GM12878 (cell line): ENCODE measurements around the gene USP54. TPM values are rescaled to one million over a fixed set of nuclear protein-coding genes. Genes with fewer than 3 reads are reported as not detected.

Source experiments
- ATAC-seq: fragments of 200-7000 bp; cut with Tn5 transposase; 3 replicates; pipeline ENCODE4 v1.9.1; 2020; ENCODE audit warnings: mild to moderate bottlenecking, moderate library complexity
- BruUV-seq: library from RNA; stranded (reverse); fragments of 400-500 nt; replicated peaks from 2 replicates; lab custom pipeline; 2021; lab: Mats Ljungman, UMichigan
- CTCF ChIA-PET: fragments of 300-600 bp; sonication (Branson Sonifier 250); formaldehyde crosslinking; extraction: SDS; loops from one replicate; lab custom pipeline; 2021; ENCODE audit warnings: inconsistent platforms; lab: Yijun Ruan, JAX
- POLR2A ChIA-PET: fragments of 350-600 bp; formaldehyde crosslinking; extraction: SDS; loops from one replicate; lab custom pipeline; 2021; ENCODE audit warnings: inconsistent platforms; lab: Charles Lee
- RAD21 ChIA-PET: fragments of 300-600 bp; sonication (Branson Sonifier 250); formaldehyde crosslinking; loops from one replicate; lab custom pipeline; 2023; ENCODE audit warnings: antibody characterized with exemption; ENCODE audit not compliant: unreplicated experiment; lab: Charles Lee
- SMC1A ChIA-PET: fragments of 300-600 bp; sonication (Branson Sonifier 250); formaldehyde crosslinking; loops from one replicate; lab custom pipeline; 2023; ENCODE audit not compliant: unreplicated experiment, uncharacterized antibody; lab: Charles Lee
- DNase-seq: peaks from one replicate; pipeline ENCODE4 v3.0.0-alpha.2; 2011; ENCODE audit warnings: low read depth, low spot score
- FAIRE-seq: peaks from 3 replicates; lab custom pipeline; 2011; peaks lifted over from hg19 to GRCh38; lab: Jason Lieb, UNC
- H2AFZ ChIP-seq: 2 replicates; pipeline ENCODE4 v1.6.0; 2011; ENCODE audit warnings: low read depth, low read length, control low read depth; ENCODE audit not compliant: control insufficient read depth
- H3K27ac ChIP-seq: 2 replicates; pipeline ENCODE4 v1.5.1; 2011; ENCODE audit warnings: control low read depth; ENCODE audit not compliant: control insufficient read depth, insufficient read depth
- H3K27me3 ChIP-seq, 2 experiments: replicated peaks in 1 of 2; 2 replicates each; pipeline versions ENCODE4 v1.6.0 to v1.6.1; 2011; ENCODE audit warnings: low read length in 1 of 2; ENCODE audit not compliant: control insufficient read depth in 2 of 2, insufficient read depth in 2 of 2
- H3K36me3 ChIP-seq, 2 experiments: 2 replicates each; pipeline ENCODE4 v1.5.1; 2011; ENCODE audit warnings: low read length in 1 of 2; ENCODE audit not compliant: control insufficient read depth in 2 of 2, insufficient read depth in 2 of 2
- H3K4me1 ChIP-seq: 2 replicates; pipeline ENCODE4 v1.6.1; 2011; ENCODE audit warnings: mild to moderate bottlenecking, low read length, moderate library complexity, mixed read lengths; ENCODE audit not compliant: control insufficient read depth, insufficient read depth
- H3K4me2 ChIP-seq: 2 replicates; pipeline ENCODE4 v1.6.0; 2011; ENCODE audit warnings: control low read depth; ENCODE audit not compliant: control insufficient read depth, insufficient read depth
- H3K4me3 ChIP-seq: fragments of 200-600 bp; sonication (generic); 2 replicates; pipeline ENCODE4 v1.5.1; 2016
- H3K79me2 ChIP-seq: 2 replicates; pipeline ENCODE4 v1.6.0; 2011; ENCODE audit warnings: low read length; ENCODE audit not compliant: control insufficient read depth, insufficient read depth
- H3K9ac ChIP-seq: 2 replicates; pipeline ENCODE4 v1.8.0; 2011; ENCODE audit warnings: low read length, control low read depth, mixed read lengths; ENCODE audit not compliant: control insufficient read depth, insufficient read depth
- H3K9me3 ChIP-seq: replicated peaks from 3 replicates; pipeline ENCODE4 v1.5.1; 2011; ENCODE audit warnings: mild to moderate bottlenecking, low read length; ENCODE audit not compliant: control insufficient read depth, insufficient read depth
- H4K20me1 ChIP-seq: 2 replicates; pipeline ENCODE4 v1.6.0; 2011; ENCODE audit not compliant: control insufficient read depth, insufficient read depth
- BACH1 ChIP-seq: fragments of 450-650 bp; IDR thresholded peaks from 2 replicates; pipeline ENCODE4 v1.6.1; 2017; ENCODE audit warnings: mild to moderate bottlenecking, borderline replicate concordance
- BCL3 ChIP-seq: IDR thresholded peaks from 2 replicates; pipeline ENCODE4 v1.6.1; 2011; ENCODE audit warnings: borderline replicate concordance, low read depth, mild to moderate bottlenecking, moderate library complexity, low read length; ENCODE audit not compliant: insufficient read depth, poor library complexity, severe bottlenecking
- CEBPZ ChIP-seq: fragments of 150-350 bp; IDR thresholded peaks from 2 replicates; pipeline ENCODE4 v1.6.1; 2016; ENCODE audit warnings: low read depth, low read length
- CUX1 ChIP-seq: IDR thresholded peaks from 2 replicates; pipeline ENCODE4 v1.6.1; 2012; ENCODE audit warnings: improper control_type of control experiment, low read depth, low read length; ENCODE audit not compliant: insufficient replicate concordance
- JUNB ChIP-seq: IDR thresholded peaks from 2 replicates; pipeline ENCODE4 v1.6.1; 2016; ENCODE audit warnings: antibody characterized with exemption, mild to moderate bottlenecking
- MLLT1 ChIP-seq: fragments of 450-650 bp; IDR thresholded peaks from 2 replicates; pipeline ENCODE4 v1.6.1; 2016; ENCODE audit warnings: mild to moderate bottlenecking
- PAX5 ChIP-seq: IDR thresholded peaks from 2 replicates; pipeline ENCODE4 v1.6.1; 2011; ENCODE audit warnings: low read depth, low read length, borderline replicate concordance
- POLR2AphosphoS2 ChIP-seq: IDR thresholded peaks from 2 replicates; pipeline ENCODE4 v1.6.1; 2011; ENCODE audit warnings: low read depth, mild to moderate bottlenecking, low read length, improper control_type of control experiment, moderate library complexity
- WGBS: methylation state at CpG from one replicate; pipeline ENCODE4 v1.1.6; 2016; ENCODE audit warnings: low lambda C conversion rate; ENCODE audit not compliant: insufficient replicate concordance, insufficient coverage; ENCODE audit errors: missing lambda C conversion rate; 5-methylcytosine and 5-hydroxymethylcytosine counted together
- in situ Hi-C: fragments of 300-500 bp; cut with MboI; formaldehyde crosslinking; loops from 9 replicates; pipeline ENCODE4 v1.14.3; 2018; ENCODE audit warnings: mixed read lengths
- intact Hi-C: fragments of 100-400 bp; cut with micrococcal nuclease; formaldehyde crosslinking; loops from one replicate; pipeline ENCODE4 v1.14.2; 2022; ENCODE audit not compliant: unreplicated experiment
- polyA plus RNA-seq, 11 experiments: library from polyadenylated mRNA; depleted of rRNA in 4 of 11; unstranded in 6 of 11; stranded (reverse) in 5 of 11; fragments of >200 nt; fragmentation: Nextera tagmentation in 4 of 11; fragmentation: Illumina TruSeq in 1 of 11; extraction: Ambion mirVana in 4 of 11; extraction: Trizol in 1 of 11; gene quantifications; 1 replicate in 1 of 11; 2 replicates in 10 of 11; pipeline versions ENCODE4 v1.2.1 to v1.2.3, GENCODE V29; 2011 to 2016; ENCODE audit warnings: inconsistent platforms in 2 of 11, missing spikeins in 2 of 11, low read depth in 1 of 11
- total RNA-seq, 4 experiments: library from RNA; depleted of rRNA in 3 of 4; stranded (reverse); fragments of >200 nt in 3 of 4; fragmentation: Illumina TruSeq in 1 of 4; extraction: Trizol in 1 of 4; gene quantifications; 2 replicates each; pipeline versions ENCODE4 v1.2.1 to v1.2.3, GENCODE V29; 2013 to 2021

The USP54 gene
- total and polyA plus RNA-seq, 10 of the 15 experiments (the other 5 are each of a cell fraction or from before 2014, with no cell fraction given): 0.93 to 10.5 (median 5.5) TPM

- no TSS peak for BruUV-seq
- no peaks in the 10 kb centered on the region for H3K4me1 ChIP-seq
- H3K79me2 ChIP-seq: no peaks in the 10 kb centered on the region
- in situ Hi-C loops: no loop called here
- no peak for ATAC-seq
- H3K9ac ChIP-seq: no peak overlapping the region
- H3K9me3 ChIP-seq: no peaks in the 10 kb centered on the region
- H3K4me3 ChIP-seq: no peak overlapping the region
- no peak for DNase-seq
- ChIA-PET SMC1A (interaction anchor here (1.1 to 1.3 kb wide), 2 partner anchors 21 to 23 kb away, joined by 3 read pairs; no protein-coding TSS in a partner anchor), CTCF (interaction anchor here (0.6 to 1.1 kb wide), 3 partner anchors 13 to 1755 kb away, joined by 3 read pairs; no protein-coding TSS in a partner anchor), POLR2A (no interaction called here), RAD21 (no interaction called here)
- FAIRE-seq: no peak
- H4K20me1 ChIP-seq: no peaks in the 10 kb centered on the region
- H2AFZ ChIP-seq: no peak overlapping the region
- peaks cover 0 to 2% of the 10 kb centered on the region in 2 experiments for H3K36me3 ChIP-seq
- no peak overlapping the region for H3K4me2 ChIP-seq
- no peak overlapping the region for H3K27ac ChIP-seq
- 94% methylated on average over 3 of the region's 3 CpGs for WGBS
- H3K27me3 ChIP-seq: no peaks in the 10 kb centered on the region
- intact Hi-C loops: no loop called here
- TF ChIP-seq BACH1 (no peak), CEBPZ (no peak), JUNB (no peak), CUX1 (no peak), MLLT1 (no peak), POLR2AphosphoS2 (no peak), PAX5 (no peak), BCL3 (no peak)
Measured at GRCh38 chr10:73471226-73471625, 119.9 kb downstream of the USP54 start.
